GM18511 (cell line): Measurements from ENCODE around the gene PAK4.
A peak's percentile ranks its signal among the peaks of the same experiment; 100 is the strongest.
"Not testable (repeated sequence)": the region's sequence is repeated elsewhere in the genome, so short reads cannot be mapped to it uniquely, and the experiment has no call there.

Experiments
- ATAC-seq: cut with Tn5 transposase; IDR thresholded peaks from one replicate; pipeline ENCODE4 v1.9.1; 2021; ENCODE audit warnings: mild to moderate bottlenecking, moderate library complexity; ENCODE audit not compliant: unreplicated experiment

The PAK4 gene

GRCh38 chr19:39125554-39126311 is at the start of gene PAK4:
PAK4 (plus strand) TSS chr19:39125786; CDS start chr19:39169554, 43,768 bp downstream.
- ATAC-seq = peak; percentile 94

- ATAC-seq = no peak
Measured at GRCh38 chr19:39077323-39077722, 48.3 kb upstream of the PAK4 start.

GRCh38 chr19:39078436-39079200 is 47.0 kb upstream of the PAK4 start:
- no peak for ATAC-seq

GRCh38 chr19:39080431-39080830 is 45.2 kb upstream of the PAK4 start:
- no peak for ATAC-seq

GRCh38 chr19:39082167-39082566 is 43.4 kb upstream of the PAK4 start:
- ATAC-seq = no peak

GRCh38 chr19:39082745-39083598 is 42.6 kb upstream of the PAK4 start:
- no peak for ATAC-seq

- no peak for ATAC-seq
Measured at GRCh38 chr19:39083599-39083982, 42.0 kb upstream of the PAK4 start.

GRCh38 chr19:39083983-39084731 is 41.4 kb upstream of the PAK4 start, which contains the start of gene ACP7:
ACP7 (plus strand) TSS chr19:39084368; CDS start chr19:39085270, 902 bp downstream.
- no peak for ATAC-seq

- ATAC-seq = no peak
Measured at GRCh38 chr19:39084732-39085080, 40.9 kb upstream of the PAK4 start.

GRCh38 chr19:39085392-39085791 is 40.2 kb upstream of the PAK4 start:
- ATAC-seq = no peak

GRCh38 chr19:39086386-39086785 is 39.2 kb upstream of the PAK4 start:
- no peak for ATAC-seq

- no peak for ATAC-seq
Measured at GRCh38 chr19:39087907-39088686, 37.5 kb upstream of the PAK4 start.

GRCh38 chr19:39090016-39090415 is 35.6 kb upstream of the PAK4 start:
- ATAC-seq = not testable (repeated sequence)

- no peak for ATAC-seq
Measured at GRCh38 chr19:39090881-39091280, 34.7 kb upstream of the PAK4 start.

- not testable (repeated sequence) for ATAC-seq
Measured at GRCh38 chr19:39095799-39096540, 29.6 kb upstream of the PAK4 start.

GRCh38 chr19:39097299-39097698 is 28.3 kb upstream of the PAK4 start:
- no peak for ATAC-seq

GRCh38 chr19:39097721-39098120 is 27.9 kb upstream of the PAK4 start:
- ATAC-seq = no peak

- ATAC-seq = no peak
Measured at GRCh38 chr19:39098365-39099269, 27.0 kb upstream of the PAK4 start.
